Measurements from ENCODE around the gene SEMG1.

Gene SEMG1

DNA sequence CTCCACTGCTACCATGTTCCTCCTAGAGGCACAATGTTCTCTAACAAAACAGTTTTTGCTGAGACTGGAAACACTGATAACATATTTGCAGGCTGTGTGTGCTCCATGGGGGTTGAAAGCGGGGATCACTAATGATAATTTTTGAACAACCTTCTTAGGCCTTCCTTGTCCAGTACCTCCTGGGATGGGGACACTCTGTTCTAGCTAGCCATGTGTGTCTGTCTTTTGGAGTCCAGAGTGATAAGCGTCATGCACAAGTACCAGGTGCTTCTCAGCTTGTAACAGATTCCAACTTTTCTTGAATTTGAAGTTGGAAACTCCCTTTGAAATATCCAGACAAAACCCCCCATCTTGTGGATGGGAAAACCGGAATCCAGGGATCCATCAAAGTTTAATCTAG, 17.0 kb upstream of the SEMG1 start:
- H4K8ac ChIP-seq (ENCODE audit: low read depth, low read length): no peak overlapping the region
- H4K12ac ChIP-seq (ENCODE audit: low read depth, low read length): no peak overlapping the region
- H3K4me1 ChIP-seq (ENCODE audit: control insufficient read depth in 1 of 2, insufficient read depth in 2 of 2, low read length in 2 of 2): no peaks in the 10 kb centered on the region
- H4K91ac ChIP-seq (ENCODE audit: low read depth, low read length): no peak overlapping the region
- WGBS (ENCODE audit: extremely low coverage, insufficient coverage, insufficient read length): no CpG with 5 or more reads among the region's 3 CpGs
- H2AFZ ChIP-seq (ENCODE audit: insufficient read depth, low read length, poor library complexity): no peak overlapping the region
- no peak for DNase-seq
- no peak overlapping the region for H2BK120ac ChIP-seq (ENCODE audit: insufficient read depth, low read length, poor library complexity)
- no peak overlapping the region for H2AK5ac ChIP-seq (ENCODE audit: low read length)
- no peak overlapping the region for H3K14ac ChIP-seq (ENCODE audit: low read length)
- H3K23ac ChIP-seq (ENCODE audit: low read length): no peak overlapping the region
- no peaks in the 10 kb centered on the region for H3K36me3 ChIP-seq (ENCODE audit: control insufficient read depth in 1 of 2, insufficient read depth in 2 of 2, low read length in 2 of 2)
- H3K79me1 ChIP-seq (ENCODE audit: low read length): no peaks in the 10 kb centered on the region
- no peaks in the 10 kb centered on the region for H3K79me2 ChIP-seq (ENCODE audit: control insufficient read depth, insufficient read depth, low read length, poor library complexity)
- no peak overlapping the region for H2BK5ac ChIP-seq (ENCODE audit: low read depth, low read length, poor library complexity)
- H3K4me3 ChIP-seq (ENCODE audit: low read depth, low read length): no peak overlapping the region
- no peak overlapping the region for H3K4ac ChIP-seq (ENCODE audit: low read depth, low read length)
- H3K9me3 ChIP-seq (ENCODE audit: insufficient read depth, low read depth, low read length): no peaks in the 10 kb centered on the region
- H3K4me2 ChIP-seq (ENCODE audit: low read length): no peak overlapping the region
- H3K9ac ChIP-seq (ENCODE audit: low read length): no peak overlapping the region
- no peak overlapping the region for H3K27ac ChIP-seq (ENCODE audit: low read depth, low read length)
- no peak overlapping the region for H2BK12ac ChIP-seq (ENCODE audit: low read length)
- H3K18ac ChIP-seq (ENCODE audit: low read length): no peak overlapping the region
- no peaks in the 10 kb centered on the region for H3K27me3 ChIP-seq (ENCODE audit: insufficient read depth, low read length)

DNA sequence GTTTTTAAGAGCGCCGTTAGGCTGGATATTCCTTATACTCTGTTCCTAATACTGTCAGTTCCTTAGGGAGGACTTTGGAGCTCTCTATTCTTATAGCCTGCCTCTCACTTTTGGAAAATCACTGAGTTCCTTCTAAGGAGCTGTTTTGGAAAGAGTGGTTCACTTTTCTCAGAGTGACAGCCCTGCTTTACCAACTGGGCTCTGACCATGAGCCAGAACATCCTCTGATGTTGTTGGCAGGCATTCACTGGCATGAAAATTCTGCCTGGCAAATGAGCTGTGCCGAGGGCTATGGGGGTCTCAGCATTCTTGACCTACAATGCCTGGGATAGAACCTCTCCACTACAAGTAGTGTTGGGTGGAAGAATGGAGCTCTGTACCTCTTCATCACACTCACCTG, 14.9 kb upstream of the SEMG1 start:
- H4K8ac ChIP-seq (ENCODE audit: low read depth, low read length): no peak overlapping the region
- no peak overlapping the region for H3K27ac ChIP-seq (ENCODE audit: low read depth, low read length)
- no peak overlapping the region for H2AFZ ChIP-seq (ENCODE audit: insufficient read depth, low read length, poor library complexity)
- no peaks in the 10 kb centered on the region for H3K4me1 ChIP-seq (ENCODE audit: control insufficient read depth in 1 of 2, insufficient read depth in 2 of 2, low read length in 2 of 2)
- H2BK12ac ChIP-seq (ENCODE audit: low read length): no peak overlapping the region
- no peaks in the 10 kb centered on the region for H3K79me1 ChIP-seq (ENCODE audit: low read length)
- H3K9me3 ChIP-seq (ENCODE audit: insufficient read depth, low read depth, low read length): no peaks in the 10 kb centered on the region
- no peak overlapping the region for H3K4me3 ChIP-seq (ENCODE audit: low read depth, low read length)
- H2AK5ac ChIP-seq (ENCODE audit: low read length): no peak overlapping the region
- no peaks in the 10 kb centered on the region for H3K79me2 ChIP-seq (ENCODE audit: control insufficient read depth, insufficient read depth, low read length, poor library complexity)
- no peak overlapping the region for H2BK5ac ChIP-seq (ENCODE audit: low read depth, low read length, poor library complexity)
- H3K4me2 ChIP-seq (ENCODE audit: low read length): no peak overlapping the region
- no peak overlapping the region for H4K91ac ChIP-seq (ENCODE audit: low read depth, low read length)
- no peak for DNase-seq
- no peaks in the 10 kb centered on the region for H3K27me3 ChIP-seq (ENCODE audit: insufficient read depth, low read length)
- WGBS (ENCODE audit: extremely low coverage, insufficient coverage, insufficient read length): no CpG with 5 or more reads among the region's 3 CpGs
- no peaks in the 10 kb centered on the region for H3K36me3 ChIP-seq (ENCODE audit: control insufficient read depth in 1 of 2, insufficient read depth in 2 of 2, low read length in 2 of 2)
- H3K23ac ChIP-seq (ENCODE audit: low read length): no peak overlapping the region
- H4K12ac ChIP-seq (ENCODE audit: low read depth, low read length): no peak overlapping the region
- no peak overlapping the region for H2BK120ac ChIP-seq (ENCODE audit: insufficient read depth, low read length, poor library complexity)
- no peak overlapping the region for H3K18ac ChIP-seq (ENCODE audit: low read length)
- no peak overlapping the region for H3K9ac ChIP-seq (ENCODE audit: low read length)
- H3K14ac ChIP-seq (ENCODE audit: low read length): no peak overlapping the region
- no peak overlapping the region for H3K4ac ChIP-seq (ENCODE audit: low read depth, low read length)

DNA sequence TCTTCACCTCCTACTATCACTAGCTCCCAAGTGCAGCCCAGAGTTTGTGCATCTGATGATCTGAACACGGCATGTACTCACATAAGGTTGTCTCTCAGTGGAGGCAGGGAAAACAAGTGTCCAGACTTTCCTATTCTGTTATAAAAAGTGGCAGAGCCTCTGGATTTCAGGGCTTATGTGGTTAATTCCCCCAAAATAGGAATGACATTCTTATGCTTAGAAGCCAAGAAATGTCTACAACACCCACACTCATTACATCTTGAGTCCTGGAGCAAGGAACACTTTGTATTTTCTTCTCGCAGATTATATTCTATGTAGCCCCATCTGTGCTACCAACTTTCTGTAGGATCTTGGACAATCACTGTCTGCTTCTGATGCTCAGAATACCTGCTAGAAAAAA, 13.5 kb upstream of the SEMG1 start:
- no peak overlapping the region for H2AFZ ChIP-seq (ENCODE audit: insufficient read depth, low read length, poor library complexity)

DNA sequence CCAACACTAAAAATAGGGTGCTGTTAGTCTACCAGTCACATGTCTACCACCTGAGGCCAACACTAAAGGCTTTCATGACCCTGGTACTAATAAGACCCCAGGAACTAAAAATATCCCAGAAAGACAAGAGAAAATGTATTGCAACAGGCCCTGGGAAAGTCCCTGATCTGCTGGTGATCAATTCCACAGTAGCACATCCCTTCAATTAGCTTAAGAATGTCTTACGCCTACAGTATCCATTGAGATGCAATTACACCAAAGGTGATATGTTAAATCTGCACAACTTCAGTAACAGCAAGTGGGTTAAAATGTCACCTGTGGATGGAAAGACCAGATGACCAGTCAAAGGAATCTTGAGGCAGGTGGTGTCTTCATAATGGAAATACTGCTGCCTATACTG, 3.1 kb downstream of the SEMG1 start:
- WGBS (ENCODE audit: extremely low coverage, insufficient coverage, insufficient read length): no CpG with 5 or more reads among the region's 1 CpG
- H3K4me2 ChIP-seq (ENCODE audit: low read length): no peak overlapping the region

More for the DNA sequence above, 13.5 kb upstream of the SEMG1 start:
- no peak for DNase-seq
- Histone ChIP-seq H4K91ac (ENCODE audit: low read depth, low read length) (no peak overlapping the region), H3K27ac (ENCODE audit: low read depth, low read length) (no peak overlapping the region), H3K9me3 (ENCODE audit: insufficient read depth, low read depth, low read length) (no peaks in the 10 kb centered on the region), H2BK12ac (ENCODE audit: low read length) (no peak overlapping the region), H3K14ac (ENCODE audit: low read length) (no peak overlapping the region), H3K9ac (ENCODE audit: low read length) (no peak overlapping the region), H2AK5ac (ENCODE audit: low read length) (no peak overlapping the region), H3K79me1 (ENCODE audit: low read length) (no peaks in the 10 kb centered on the region), H4K8ac (ENCODE audit: low read depth, low read length) (no peak overlapping the region), H3K79me2 (ENCODE audit: control insufficient read depth, insufficient read depth, low read length, poor library complexity) (no peaks in the 10 kb centered on the region), H3K4ac (ENCODE audit: low read depth, low read length) (no peak overlapping the region), H4K12ac (ENCODE audit: low read depth, low read length) (no peak overlapping the region), H3K4me3 (ENCODE audit: low read depth, low read length) (no peak overlapping the region), H3K18ac (ENCODE audit: low read length) (no peak overlapping the region), H3K27me3 (ENCODE audit: insufficient read depth, low read length) (no peaks in the 10 kb centered on the region), H3K23ac (ENCODE audit: low read length) (no peak overlapping the region), H2BK5ac (ENCODE audit: low read depth, low read length, poor library complexity) (no peak overlapping the region), H3K4me2 (ENCODE audit: low read length) (no peak overlapping the region), H3K36me3 (ENCODE audit: control insufficient read depth in 1 of 2, insufficient read depth in 2 of 2, low read length in 2 of 2) (no peaks in the 10 kb centered on the region), H3K4me1 (ENCODE audit: control insufficient read depth in 1 of 2, insufficient read depth in 2 of 2, low read length in 2 of 2) (no peaks in the 10 kb centered on the region), H2BK120ac (ENCODE audit: insufficient read depth, low read length, poor library complexity) (no peak overlapping the region)
- WGBS (ENCODE audit: extremely low coverage, insufficient coverage, insufficient read length): no CpG with 5 or more reads among the region's 2 CpGs

More for the DNA sequence above, 3.1 kb downstream of the SEMG1 start:
- Histone ChIP-seq H2AK5ac (ENCODE audit: low read length) (no peak overlapping the region), H3K4me3 (ENCODE audit: low read depth, low read length) (no peak overlapping the region), H2BK12ac (ENCODE audit: low read length) (no peak overlapping the region), H3K79me2 (ENCODE audit: control insufficient read depth, insufficient read depth, low read length, poor library complexity) (no peaks in the 10 kb centered on the region), H4K12ac (ENCODE audit: low read depth, low read length) (no peak overlapping the region), H3K23ac (ENCODE audit: low read length) (no peak overlapping the region), H3K4ac (ENCODE audit: low read depth, low read length) (no peak overlapping the region), H4K8ac (ENCODE audit: low read depth, low read length) (no peak overlapping the region), H2BK5ac (ENCODE audit: low read depth, low read length, poor library complexity) (no peak overlapping the region), H3K9me3 (ENCODE audit: insufficient read depth, low read depth, low read length) (no peaks in the 10 kb centered on the region), H3K79me1 (ENCODE audit: low read length) (no peaks in the 10 kb centered on the region), H3K27me3 (ENCODE audit: insufficient read depth, low read length) (no peaks in the 10 kb centered on the region), H3K14ac (ENCODE audit: low read length) (no peak overlapping the region), H3K18ac (ENCODE audit: low read length) (no peak overlapping the region), H3K4me1 (ENCODE audit: control insufficient read depth in 1 of 2, insufficient read depth in 2 of 2, low read length in 2 of 2) (no peaks in the 10 kb centered on the region), H3K36me3 (ENCODE audit: control insufficient read depth in 1 of 2, insufficient read depth in 2 of 2, low read length in 2 of 2) (no peaks in the 10 kb centered on the region), H2AFZ (ENCODE audit: insufficient read depth, low read length, poor library complexity) (no peak overlapping the region), H3K9ac (ENCODE audit: low read length) (no peak overlapping the region), H4K91ac (ENCODE audit: low read depth, low read length) (no peak overlapping the region), H2BK120ac (ENCODE audit: insufficient read depth, low read length, poor library complexity) (no peak overlapping the region), H3K27ac (ENCODE audit: low read depth, low read length) (no peak overlapping the region)
- no peak for DNase-seq
